Endothelial cell of umbilical vein (primary cell): ENCODE results near the gene DMWD. TPM values are rescaled to one million over a fixed set of nuclear protein-coding genes. Genes with fewer than 3 reads are reported as not detected.
"Not testable (repeated sequence)": the region's sequence is repeated elsewhere in the genome, so short reads cannot be mapped to it uniquely, and the experiment has no call there.

ENCODE experiments used
- BruUV-seq: library from RNA; stranded (reverse); fragments of 400-500 nt; replicated peaks from 2 replicates; lab custom pipeline; 2021; lab: Mats Ljungman, UMichigan
- CTCF ChIA-PET: fragments of 300-600, 350-600 bp; sonication (Branson Sonifier 250); formaldehyde crosslinking; loops from one replicate; lab custom pipeline; 2021; ENCODE audit warnings: antibody characterized with exemption, inconsistent platforms; lab: Charles Lee
- POLR2A ChIA-PET: fragments of 300-600, 350-600 bp; sonication (Branson Sonifier 250); formaldehyde crosslinking; loops from one replicate; lab custom pipeline; 2021; ENCODE audit warnings: antibody characterized with exemption, inconsistent platforms; lab: Charles Lee
- DNase-seq: peaks from one replicate; pipeline ENCODE4 v3.0.0-alpha.2; 2011; ENCODE audit warnings: low read depth, low spot score
- FAIRE-seq: peaks from 2 replicates; lab custom pipeline; 2011; peaks lifted over from hg19 to GRCh38; lab: Jason Lieb, UNC
- H2AFZ ChIP-seq: 2 replicates; pipeline ENCODE4 v1.6.0; 2012; ENCODE audit warnings: low read depth, low read length, control low read depth, inconsistent platforms
- H3K27ac ChIP-seq: 2 replicates; pipeline ENCODE4 v1.5.1; 2011; ENCODE audit warnings: low read depth, mild to moderate bottlenecking, control low read depth, low read length, moderate library complexity; ENCODE audit not compliant: insufficient read depth
- H3K27me3 ChIP-seq, 2 experiments: 2 replicates each; pipeline versions ENCODE4 v1.6.0 to v1.6.1; 2011; ENCODE audit warnings: low read length in 2 of 2, mixed read lengths in 1 of 2; ENCODE audit not compliant: control insufficient read depth in 2 of 2, insufficient read depth in 2 of 2
- H3K36me3 ChIP-seq, 2 experiments: 2 replicates in 1 of 2; 3 replicates in 1 of 2; pipeline ENCODE4 v1.5.1; 2011; ENCODE audit warnings: low read length in 2 of 2, mild to moderate bottlenecking in 1 of 2, moderate library complexity in 1 of 2; ENCODE audit not compliant: control insufficient read depth in 2 of 2, insufficient read depth in 2 of 2; ENCODE audit errors: extremely low read depth in 1 of 2
- H3K4me1 ChIP-seq: 3 replicates; pipeline ENCODE4 v1.5.1; 2011; ENCODE audit warnings: mild to moderate bottlenecking, low read length; ENCODE audit not compliant: control insufficient read depth, insufficient read depth; ENCODE audit errors: extremely low read depth
- H3K4me2 ChIP-seq: 2 replicates; pipeline ENCODE4 v1.6.1; 2011; ENCODE audit warnings: low read length, control low read depth, mixed read lengths; ENCODE audit not compliant: insufficient read depth
- H3K4me3 ChIP-seq, 3 experiments: fragments of 200-600 bp in 1 of 3; sonication (generic), shearing (Covaris generic) in 1 of 3; replicated peaks in 1 of 3; 2 replicates each; pipeline ENCODE4 v1.5.1; 2011 to 2016; ENCODE audit warnings: control low read depth in 3 of 3, low read length in 3 of 3, mild to moderate bottlenecking in 2 of 3, inconsistent platforms in 1 of 3, low read depth in 1 of 3, moderate library complexity in 1 of 3; ENCODE audit not compliant: insufficient read depth in 1 of 3
- H3K79me2 ChIP-seq: 2 replicates; pipeline ENCODE4 v1.6.0; 2012; ENCODE audit warnings: low read length, inconsistent platforms; ENCODE audit not compliant: control insufficient read depth, insufficient read depth
- H3K9ac ChIP-seq: replicated peaks from 2 replicates; pipeline ENCODE3; 2011; ENCODE audit warnings: low read length, control low read depth; ENCODE audit not compliant: insufficient read depth; ENCODE audit errors: extremely low read depth
- H3K9me1 ChIP-seq: replicated peaks from 3 replicates; pipeline ENCODE4 v1.6.0; 2011; ENCODE audit warnings: mild to moderate bottlenecking, low read length; ENCODE audit not compliant: control insufficient read depth, insufficient read depth; ENCODE audit errors: extremely low read depth
- H3K9me3 ChIP-seq: replicated peaks from 2 replicates; pipeline ENCODE4 v1.5.1; 2012; ENCODE audit warnings: low read length, inconsistent platforms; ENCODE audit not compliant: control insufficient read depth, insufficient read depth
- H4K20me1 ChIP-seq: replicated peaks from 2 replicates; pipeline ENCODE3; 2011; ENCODE audit warnings: mild to moderate bottlenecking, low read length; ENCODE audit not compliant: control insufficient read depth, insufficient read depth; ENCODE audit errors: extremely low read depth
- EZH2 ChIP-seq: IDR thresholded peaks from 2 replicates; pipeline ENCODE4 v1.6.1; 2012; ENCODE audit warnings: borderline replicate concordance, low read depth, mild to moderate bottlenecking, moderate library complexity, low read length, inconsistent platforms; ENCODE audit not compliant: severe bottlenecking
- FOS ChIP-seq: IDR thresholded peaks from 2 replicates; pipeline ENCODE4 v1.6.1; 2011; ENCODE audit warnings: mild to moderate bottlenecking, low read length, moderate library complexity, borderline replicate concordance; ENCODE audit not compliant: insufficient read depth
- GATA2 ChIP-seq: IDR thresholded peaks from 2 replicates; pipeline ENCODE4 v1.7.0; 2011; ENCODE audit warnings: low read depth, mild to moderate bottlenecking, moderate library complexity, mixed read lengths, low read length; ENCODE audit not compliant: insufficient read length, insufficient read depth
- JUN ChIP-seq: IDR thresholded peaks from 2 replicates; pipeline ENCODE4 v1.6.1; 2011; ENCODE audit warnings: borderline replicate concordance, low read depth; ENCODE audit not compliant: insufficient read length, insufficient read depth
- MYC ChIP-seq: IDR thresholded peaks from one replicate; pipeline ENCODE4 v1.6.1; 2011; ENCODE audit warnings: mild to moderate bottlenecking, low read depth, low read length
- POLR2A ChIP-seq: IDR thresholded peaks from 2 replicates; pipeline ENCODE4 v1.6.1; 2012; ENCODE audit warnings: low read depth, mild to moderate bottlenecking, control low read depth, low read length
- POLR2AphosphoS5 ChIP-seq: IDR thresholded peaks from 2 replicates; pipeline ENCODE4 v1.6.1; 2012; ENCODE audit warnings: low read depth, mild to moderate bottlenecking, control low read depth, low read length, moderate library complexity; ENCODE audit not compliant: insufficient read depth
- dilution Hi-C: fragments of 300-500 bp; cut with MboI; formaldehyde crosslinking; loops from one replicate; pipeline ENCODE4 v1.15.0; 2019; ENCODE audit warnings: low sequenced_read_pairs; ENCODE audit not compliant: extremely low pct_ligation_motif_present
- intact Hi-C: fragments of 100-400 bp; cut with micrococcal nuclease; formaldehyde crosslinking; loops from one replicate; pipeline ENCODE4 v1.10.0; 2022
- polyA plus RNA-seq, 4 experiments: library from polyadenylated mRNA; depleted of rRNA in 3 of 4; stranded (reverse) in 3 of 4; unstranded in 1 of 4; fragments of >200 nt; gene quantifications; 2 replicates each; pipeline versions ENCODE4 v1.2.1 to v1.2.3, GENCODE V29; 2011 to 2012; ENCODE audit warnings: missing spikeins in 1 of 4
- total RNA-seq: library from RNA; stranded (reverse); gene quantifications from 2 replicates; pipeline ENCODE4 v1.2.3, GENCODE V29; 2021
- TF ChIP-seq, protein P1 (sequence below): IDR thresholded peaks from 2 replicates; pipeline ENCODE4 v1.6.1; 2011; ENCODE audit not compliant: insufficient read depth, insufficient read length
- TF ChIP-seq, protein P2 (sequence below), 2 donors: IDR thresholded peaks; 1 replicate in 1 of 2; 2 replicates in 1 of 2; pipeline ENCODE4 v1.5.1; 2011; ENCODE audit warnings: low read length in 2 of 2, mild to moderate bottlenecking in 2 of 2, moderate library complexity in 2 of 2, control low read depth in 1 of 2, inconsistent platforms in 1 of 2, low read depth in 1 of 2; ENCODE audit not compliant: insufficient read depth in 1 of 2; ENCODE audit errors: extremely low read depth in 1 of 2

Gene DMWD
- total and polyA plus RNA-seq, 2 donors (not counting 3 experiments of a cell fraction or from before 2014, with no cell fraction given) = 36.9 to 81.1 TPM

DNA sequence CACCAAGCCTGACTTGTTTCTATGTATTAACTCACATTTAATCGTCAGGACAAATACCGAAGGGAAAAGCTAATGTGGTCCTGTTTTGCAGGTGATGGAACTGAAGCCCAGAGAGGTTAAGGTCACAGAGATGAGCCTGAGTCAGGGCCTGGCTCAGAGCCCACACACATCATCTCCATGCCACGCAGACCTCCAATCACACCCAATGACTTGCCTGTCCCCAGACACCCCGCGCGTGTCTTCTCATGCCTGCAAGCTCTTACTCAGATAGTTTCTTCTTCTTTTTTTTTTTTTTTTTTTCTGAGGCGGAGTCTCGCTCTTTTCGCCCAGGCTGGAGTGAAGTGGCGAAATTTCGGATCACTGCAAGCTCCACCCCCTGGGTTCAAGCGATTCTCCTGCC is 40.0 kb downstream of the DMWD start:
- CTCF ChIA-PET = interaction anchor here (0.6 to 1.3 kb wide), 5 partner anchors 11 to 1534 kb away, joined by 3 to 4 read pairs (median 3); partner anchors contain the start of gene SIX5
- H2AFZ ChIP-seq = no peak overlapping the region
- BruUV-seq = no TSS peak
- H3K36me3 ChIP-seq = no peaks in the 10 kb centered on the region
- dilution Hi-C loops (no loop called here), intact Hi-C loops (no loop called here)
- FAIRE-seq (no peak), DNase-seq (no peak)
- H3K9me1 ChIP-seq = no peaks in the 10 kb centered on the region
- H3K79me2 ChIP-seq = no peaks in the 10 kb centered on the region
- no peak overlapping the region for H3K9ac ChIP-seq
- no peaks in the 10 kb centered on the region for H3K9me3 ChIP-seq
- TF ChIP-seq FOS (no peak), POLR2A (no peak), JUN (no peak), POLR2AphosphoS5 (no peak), GATA2 (no peak), EZH2 (no peak), MYC (no peak)
- TF ChIP-seq, protein P1, sequence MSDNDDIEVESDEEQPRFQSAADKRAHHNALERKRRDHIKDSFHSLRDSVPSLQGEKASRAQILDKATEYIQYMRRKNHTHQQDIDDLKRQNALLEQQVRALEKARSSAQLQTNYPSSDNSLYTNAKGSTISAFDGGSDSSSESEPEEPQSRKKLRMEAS = no peak
- TF ChIP-seq, protein P2, sequence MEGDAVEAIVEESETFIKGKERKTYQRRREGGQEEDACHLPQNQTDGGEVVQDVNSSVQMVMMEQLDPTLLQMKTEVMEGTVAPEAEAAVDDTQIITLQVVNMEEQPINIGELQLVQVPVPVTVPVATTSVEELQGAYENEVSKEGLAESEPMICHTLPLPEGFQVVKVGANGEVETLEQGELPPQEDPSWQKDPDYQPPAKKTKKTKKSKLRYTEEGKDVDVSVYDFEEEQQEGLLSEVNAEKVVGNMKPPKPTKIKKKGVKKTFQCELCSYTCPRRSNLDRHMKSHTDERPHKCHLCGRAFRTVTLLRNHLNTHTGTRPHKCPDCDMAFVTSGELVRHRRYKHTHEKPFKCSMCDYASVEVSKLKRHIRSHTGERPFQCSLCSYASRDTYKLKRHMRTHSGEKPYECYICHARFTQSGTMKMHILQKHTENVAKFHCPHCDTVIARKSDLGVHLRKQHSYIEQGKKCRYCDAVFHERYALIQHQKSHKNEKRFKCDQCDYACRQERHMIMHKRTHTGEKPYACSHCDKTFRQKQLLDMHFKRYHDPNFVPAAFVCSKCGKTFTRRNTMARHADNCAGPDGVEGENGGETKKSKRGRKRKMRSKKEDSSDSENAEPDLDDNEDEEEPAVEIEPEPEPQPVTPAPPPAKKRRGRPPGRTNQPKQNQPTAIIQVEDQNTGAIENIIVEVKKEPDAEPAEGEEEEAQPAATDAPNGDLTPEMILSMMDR (IDR thresholded peaks at IDR 0.05; ENCODE audit: extremely low read depth in 1 of 2, insufficient read depth in 1 of 2, low read depth in 1 of 2, low read length in 2 of 2) = no peak
- H3K27me3 ChIP-seq = peaks cover 0 to 1% of the 10 kb centered on the region in 2 experiments
- H3K4me3 ChIP-seq = no peak overlapping the region
- POLR2A ChIA-PET = interaction anchor here (0.7 kb wide), 1 partner anchor 1031 kb away, joined by 7 read pairs; no protein-coding TSS in a partner anchor
- H3K4me2 ChIP-seq = no peak overlapping the region
- no peak overlapping the region for H3K27ac ChIP-seq
- no peaks in the 10 kb centered on the region for H4K20me1 ChIP-seq
- H3K4me1 ChIP-seq = no peaks in the 10 kb centered on the region

GRCh38 chr19:45751483-45751882 is 41.2 kb downstream of the DMWD start:
- H3K9ac ChIP-seq, FAIRE-seq, DNase-seq, H3K27ac ChIP-seq, CTCF ChIA-PET, H3K36me3 ChIP-seq, H3K9me1 ChIP-seq, POLR2A ChIA-PET, intact Hi-C loops, H3K4me2 ChIP-seq, H3K9me3 ChIP-seq, H3K4me3 ChIP-seq, H3K4me1 ChIP-seq, dilution Hi-C loops, BruUV-seq, H2AFZ ChIP-seq, H3K79me2 ChIP-seq, H4K20me1 ChIP-seq, H3K27me3 ChIP-seq: not testable (repeated sequence)
